ENCODE results near the gene C1orf159. TPM values are rescaled to one million over a fixed set of nuclear protein-coding genes. Genes with fewer than 3 reads are reported as not detected.

The C1orf159 gene
- total and polyA plus RNA-seq, 9 of the 15 experiments (the other 6 are each of a cell fraction or from before 2014, with no cell fraction given): 0.28 to 54.9 (median 10.6) TPM

DNA sequence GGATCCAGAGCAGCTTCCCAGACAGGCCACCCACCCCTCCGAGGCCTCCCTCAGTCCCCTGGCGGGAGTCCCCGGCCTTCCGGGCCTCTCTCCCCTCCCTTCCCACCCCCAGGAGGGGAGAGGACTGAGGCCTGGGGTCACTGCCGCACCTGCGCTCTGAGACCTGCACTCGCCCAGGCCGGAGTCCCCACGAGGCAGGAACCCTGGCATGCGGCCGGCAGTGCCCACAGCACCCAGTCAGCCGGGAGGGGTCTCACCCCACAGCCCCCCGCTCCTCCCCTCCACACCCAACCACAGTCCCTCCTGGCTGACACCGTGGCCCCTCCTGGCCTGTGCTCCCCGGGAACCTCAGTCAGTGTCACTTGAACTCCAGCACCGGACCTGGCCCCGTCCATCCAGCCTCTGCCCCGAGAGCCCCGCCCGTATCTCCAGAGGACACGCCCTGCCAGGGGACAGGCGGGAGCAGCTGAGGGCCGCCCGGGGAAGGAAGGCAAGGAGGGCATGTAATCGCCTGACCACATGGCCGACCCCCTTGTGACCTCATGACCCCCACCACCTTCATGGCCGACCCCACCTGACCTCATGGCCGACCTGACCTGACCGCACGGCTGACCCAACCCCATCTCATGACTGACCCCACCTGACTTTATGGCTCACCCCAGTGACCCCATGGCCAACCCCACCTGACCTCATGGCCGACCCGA, 29.1 kb upstream of the C1orf159 start (continued):
- TF ChIP-seq MYC (IDR thresholded peaks at IDR 0.05; ENCODE audit: low read depth, low read length) (peak; percentile 46), MYC (CRISPR knock-in tag; IDR thresholded peaks at IDR 0.05; ENCODE audit: borderline replicate concordance, low read depth) (no peak), CBFA2T3 (IDR thresholded peaks at IDR 0.05) (0 out of 2 replicates have a peak, but pooled peaks have one; percentile 3), RBFOX2 (IDR thresholded peaks at IDR 0.05; ENCODE audit: low read depth, low read length) (peak; percentile 26; the same call in 1 of the 2 replicates), TFAM (CRISPR knock-in tag; conservative IDR thresholded peaks at IDR 0.05) (no peak), HNRNPUL1 (IDR thresholded peaks at IDR 0.05; ENCODE audit: low read length) (no peak)
- TF ChIP-seq, protein P1, sequence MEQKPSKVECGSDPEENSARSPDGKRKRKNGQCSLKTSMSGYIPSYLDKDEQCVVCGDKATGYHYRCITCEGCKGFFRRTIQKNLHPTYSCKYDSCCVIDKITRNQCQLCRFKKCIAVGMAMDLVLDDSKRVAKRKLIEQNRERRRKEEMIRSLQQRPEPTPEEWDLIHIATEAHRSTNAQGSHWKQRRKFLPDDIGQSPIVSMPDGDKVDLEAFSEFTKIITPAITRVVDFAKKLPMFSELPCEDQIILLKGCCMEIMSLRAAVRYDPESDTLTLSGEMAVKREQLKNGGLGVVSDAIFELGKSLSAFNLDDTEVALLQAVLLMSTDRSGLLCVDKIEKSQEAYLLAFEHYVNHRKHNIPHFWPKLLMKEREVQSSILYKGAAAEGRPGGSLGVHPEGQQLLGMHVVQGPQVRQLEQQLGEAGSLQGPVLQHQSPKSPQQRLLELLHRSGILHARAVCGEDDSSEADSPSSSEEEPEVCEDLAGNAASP (IDR thresholded peaks at IDR 0.05): peak; percentile 85
- TF ChIP-seq, protein P2, sequence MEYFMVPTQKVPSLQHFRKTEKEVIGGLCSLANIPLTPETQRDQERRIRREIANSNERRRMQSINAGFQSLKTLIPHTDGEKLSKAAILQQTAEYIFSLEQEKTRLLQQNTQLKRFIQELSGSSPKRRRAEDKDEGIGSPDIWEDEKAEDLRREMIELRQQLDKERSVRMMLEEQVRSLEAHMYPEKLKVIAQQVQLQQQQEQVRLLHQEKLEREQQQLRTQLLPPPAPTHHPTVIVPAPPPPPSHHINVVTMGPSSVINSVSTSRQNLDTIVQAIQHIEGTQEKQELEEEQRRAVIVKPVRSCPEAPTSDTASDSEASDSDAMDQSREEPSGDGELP (CRISPR knock-in tag; IDR thresholded peaks at IDR 0.05; ENCODE audit: borderline replicate concordance): peak; percentile 64; the same call in 1 of the 2 replicates
